ENCODE measurements around the gene MYO6.

The MYO6 gene

DNA sequence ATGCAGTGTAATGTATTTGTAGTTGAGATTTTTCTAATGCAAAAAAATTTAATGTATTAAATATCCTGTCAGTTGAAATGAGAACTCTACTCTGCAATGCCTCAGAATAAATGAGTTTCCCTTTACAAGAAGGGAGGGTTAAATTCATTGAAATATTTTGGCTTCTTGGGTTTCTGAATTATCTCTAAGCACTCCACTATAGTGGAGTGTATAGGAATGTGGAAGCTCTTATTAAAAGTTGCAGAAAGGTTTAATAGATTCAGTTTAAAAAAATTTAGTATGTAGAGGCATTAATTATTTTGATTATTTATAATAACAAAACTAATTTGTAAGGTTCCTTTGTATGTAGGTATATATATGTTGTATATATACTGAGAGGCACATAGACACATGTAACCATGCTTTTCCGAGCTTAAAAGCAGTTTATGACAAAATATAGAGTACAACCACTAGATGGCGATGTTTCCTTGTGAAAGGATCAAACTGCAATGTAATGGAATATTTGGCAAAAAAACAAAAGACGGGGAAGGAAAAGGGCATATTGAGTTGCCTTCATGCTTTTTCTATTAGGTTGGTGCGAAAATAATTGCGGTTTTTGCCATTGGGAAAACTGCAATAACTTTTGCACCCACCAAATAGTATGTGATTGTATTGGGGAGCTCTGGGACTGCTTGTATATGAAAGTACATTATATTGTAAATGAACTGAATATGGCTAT, 144.2 kb downstream of the MYO6 start:
- no peak for TF ChIP-seq ZC3H10 (CRISPR knock-in tag; IDR thresholded peaks at IDR 0.05)
- no peak for TF ChIP-seq ZFP3 (CRISPR knock-in tag; IDR thresholded peaks at IDR 0.05)
- no peak for TF ChIP-seq BACH2 (CRISPR knock-in tag; IDR thresholded peaks at IDR 0.05; ENCODE audit: borderline replicate concordance)
- TF ChIP-seq ZNF8 (CRISPR knock-in tag; IDR thresholded peaks at IDR 0.05): no peak
- TF ChIP-seq ESRRG (CRISPR knock-in tag; IDR thresholded peaks at IDR 0.05): no peak
- TF ChIP-seq ZNF70 (CRISPR knock-in tag; IDR thresholded peaks at IDR 0.05): no peak
- TF ChIP-seq, protein P1, sequence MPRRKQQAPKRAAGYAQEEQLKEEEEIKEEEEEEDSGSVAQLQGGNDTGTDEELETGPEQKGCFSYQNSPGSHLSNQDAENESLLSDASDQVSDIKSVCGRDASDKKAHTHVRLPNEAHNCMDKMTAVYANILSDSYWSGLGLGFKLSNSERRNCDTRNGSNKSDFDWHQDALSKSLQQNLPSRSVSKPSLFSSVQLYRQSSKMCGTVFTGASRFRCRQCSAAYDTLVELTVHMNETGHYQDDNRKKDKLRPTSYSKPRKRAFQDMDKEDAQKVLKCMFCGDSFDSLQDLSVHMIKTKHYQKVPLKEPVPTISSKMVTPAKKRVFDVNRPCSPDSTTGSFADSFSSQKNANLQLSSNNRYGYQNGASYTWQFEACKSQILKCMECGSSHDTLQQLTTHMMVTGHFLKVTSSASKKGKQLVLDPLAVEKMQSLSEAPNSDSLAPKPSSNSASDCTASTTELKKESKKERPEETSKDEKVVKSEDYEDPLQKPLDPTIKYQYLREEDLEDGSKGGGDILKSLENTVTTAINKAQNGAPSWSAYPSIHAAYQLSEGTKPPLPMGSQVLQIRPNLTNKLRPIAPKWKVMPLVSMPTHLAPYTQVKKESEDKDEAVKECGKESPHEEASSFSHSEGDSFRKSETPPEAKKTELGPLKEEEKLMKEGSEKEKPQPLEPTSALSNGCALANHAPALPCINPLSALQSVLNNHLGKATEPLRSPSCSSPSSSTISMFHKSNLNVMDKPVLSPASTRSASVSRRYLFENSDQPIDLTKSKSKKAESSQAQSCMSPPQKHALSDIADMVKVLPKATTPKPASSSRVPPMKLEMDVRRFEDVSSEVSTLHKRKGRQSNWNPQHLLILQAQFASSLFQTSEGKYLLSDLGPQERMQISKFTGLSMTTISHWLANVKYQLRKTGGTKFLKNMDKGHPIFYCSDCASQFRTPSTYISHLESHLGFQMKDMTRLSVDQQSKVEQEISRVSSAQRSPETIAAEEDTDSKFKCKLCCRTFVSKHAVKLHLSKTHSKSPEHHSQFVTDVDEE (CRISPR knock-in tag; IDR thresholded peaks at IDR 0.05): no peak
- TF ChIP-seq ISL1 (CRISPR knock-in tag; IDR thresholded peaks at IDR 0.05): no peak
- no peak for TF ChIP-seq ZFP30 (CRISPR knock-in tag; IDR thresholded peaks at IDR 0.05)
- TF ChIP-seq SNAI2 (CRISPR knock-in tag; IDR thresholded peaks at IDR 0.05): no peak
- no peak for TF ChIP-seq PPARA (CRISPR knock-in tag; IDR thresholded peaks at IDR 0.05; ENCODE audit: borderline replicate concordance)
- TF ChIP-seq, protein P2, sequence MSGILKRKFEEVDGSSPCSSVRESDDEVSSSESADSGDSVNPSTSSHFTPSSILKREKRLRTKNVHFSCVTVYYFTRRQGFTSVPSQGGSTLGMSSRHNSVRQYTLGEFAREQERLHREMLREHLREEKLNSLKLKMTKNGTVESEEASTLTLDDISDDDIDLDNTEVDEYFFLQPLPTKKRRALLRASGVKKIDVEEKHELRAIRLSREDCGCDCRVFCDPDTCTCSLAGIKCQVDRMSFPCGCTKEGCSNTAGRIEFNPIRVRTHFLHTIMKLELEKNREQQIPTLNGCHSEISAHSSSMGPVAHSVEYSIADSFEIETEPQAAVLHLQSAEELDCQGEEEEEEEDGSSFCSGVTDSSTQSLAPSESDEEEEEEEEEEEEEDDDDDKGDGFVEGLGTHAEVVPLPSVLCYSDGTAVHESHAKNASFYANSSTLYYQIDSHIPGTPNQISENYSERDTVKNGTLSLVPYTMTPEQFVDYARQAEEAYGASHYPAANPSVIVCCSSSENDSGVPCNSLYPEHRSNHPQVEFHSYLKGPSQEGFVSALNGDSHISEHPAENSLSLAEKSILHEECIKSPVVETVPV (CRISPR knock-in tag; IDR thresholded peaks at IDR 0.05): no peak
- TF ChIP-seq RARB (CRISPR knock-in tag; IDR thresholded peaks at IDR 0.05): no peak
- TF ChIP-seq, protein P3, sequence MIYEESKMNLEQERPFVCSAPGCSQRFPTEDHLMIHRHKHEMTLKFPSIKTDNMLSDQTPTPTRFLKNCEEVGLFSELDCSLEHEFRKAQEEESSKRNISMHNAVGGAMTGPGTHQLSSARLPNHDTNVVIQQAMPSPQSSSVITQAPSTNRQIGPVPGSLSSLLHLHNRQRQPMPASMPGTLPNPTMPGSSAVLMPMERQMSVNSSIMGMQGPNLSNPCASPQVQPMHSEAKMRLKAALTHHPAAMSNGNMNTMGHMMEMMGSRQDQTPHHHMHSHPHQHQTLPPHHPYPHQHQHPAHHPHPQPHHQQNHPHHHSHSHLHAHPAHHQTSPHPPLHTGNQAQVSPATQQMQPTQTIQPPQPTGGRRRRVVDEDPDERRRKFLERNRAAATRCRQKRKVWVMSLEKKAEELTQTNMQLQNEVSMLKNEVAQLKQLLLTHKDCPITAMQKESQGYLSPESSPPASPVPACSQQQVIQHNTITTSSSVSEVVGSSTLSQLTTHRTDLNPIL (CRISPR knock-in tag; IDR thresholded peaks at IDR 0.05; ENCODE audit: low read depth): no peak
- no peak for TF ChIP-seq OSR1 (CRISPR knock-in tag; IDR thresholded peaks at IDR 0.05)
- TF ChIP-seq GLIS3 (CRISPR knock-in tag; IDR thresholded peaks at IDR 0.05): no peak

DNA sequence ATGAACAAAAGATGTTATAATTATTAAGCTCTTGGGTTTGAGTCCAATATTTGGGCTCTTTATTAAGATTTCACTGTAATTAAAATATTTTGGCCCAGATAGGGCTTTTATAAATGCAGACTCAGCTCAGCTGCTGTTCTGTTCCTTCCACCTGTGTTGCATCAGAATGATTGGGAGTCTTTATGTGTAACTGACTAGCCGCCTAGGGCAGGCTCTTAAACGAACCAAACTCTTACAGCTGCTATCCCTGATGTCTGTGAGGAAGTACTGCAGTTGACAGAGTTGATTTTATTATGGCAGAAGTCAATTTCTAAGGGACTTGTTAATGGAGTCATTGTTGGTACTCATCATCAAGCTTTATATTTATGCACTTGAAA, 144.7 kb downstream of the MYO6 start:
- TF ChIP-seq, protein P4, sequence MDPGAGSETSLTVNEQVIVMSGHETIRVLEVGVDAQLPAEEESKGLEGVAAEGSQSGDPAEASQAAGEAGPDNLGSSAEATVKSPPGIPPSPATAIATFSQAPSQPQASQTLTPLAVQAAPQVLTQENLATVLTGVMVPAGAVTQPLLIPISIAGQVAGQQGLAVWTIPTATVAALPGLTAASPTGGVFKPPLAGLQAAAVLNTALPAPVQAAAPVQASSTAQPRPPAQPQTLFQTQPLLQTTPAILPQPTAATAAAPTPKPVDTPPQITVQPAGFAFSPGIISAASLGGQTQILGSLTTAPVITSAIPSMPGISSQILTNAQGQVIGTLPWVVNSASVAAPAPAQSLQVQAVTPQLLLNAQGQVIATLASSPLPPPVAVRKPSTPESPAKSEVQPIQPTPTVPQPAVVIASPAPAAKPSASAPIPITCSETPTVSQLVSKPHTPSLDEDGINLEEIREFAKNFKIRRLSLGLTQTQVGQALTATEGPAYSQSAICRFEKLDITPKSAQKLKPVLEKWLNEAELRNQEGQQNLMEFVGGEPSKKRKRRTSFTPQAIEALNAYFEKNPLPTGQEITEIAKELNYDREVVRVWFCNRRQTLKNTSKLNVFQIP (CRISPR knock-in tag; IDR thresholded peaks at IDR 0.05; ENCODE audit: borderline replicate concordance, low read depth): no peak
- no peak for TF ChIP-seq BACH2 (CRISPR knock-in tag; IDR thresholded peaks at IDR 0.05; ENCODE audit: borderline replicate concordance)
- TF ChIP-seq, protein P5, sequence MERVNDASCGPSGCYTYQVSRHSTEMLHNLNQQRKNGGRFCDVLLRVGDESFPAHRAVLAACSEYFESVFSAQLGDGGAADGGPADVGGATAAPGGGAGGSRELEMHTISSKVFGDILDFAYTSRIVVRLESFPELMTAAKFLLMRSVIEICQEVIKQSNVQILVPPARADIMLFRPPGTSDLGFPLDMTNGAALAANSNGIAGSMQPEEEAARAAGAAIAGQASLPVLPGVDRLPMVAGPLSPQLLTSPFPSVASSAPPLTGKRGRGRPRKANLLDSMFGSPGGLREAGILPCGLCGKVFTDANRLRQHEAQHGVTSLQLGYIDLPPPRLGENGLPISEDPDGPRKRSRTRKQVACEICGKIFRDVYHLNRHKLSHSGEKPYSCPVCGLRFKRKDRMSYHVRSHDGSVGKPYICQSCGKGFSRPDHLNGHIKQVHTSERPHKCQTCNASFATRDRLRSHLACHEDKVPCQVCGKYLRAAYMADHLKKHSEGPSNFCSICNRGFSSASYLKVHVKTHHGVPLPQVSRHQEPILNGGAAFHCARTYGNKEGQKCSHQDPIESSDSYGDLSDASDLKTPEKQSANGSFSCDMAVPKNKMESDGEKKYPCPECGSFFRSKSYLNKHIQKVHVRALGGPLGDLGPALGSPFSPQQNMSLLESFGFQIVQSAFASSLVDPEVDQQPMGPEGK (CRISPR knock-in tag; IDR thresholded peaks at IDR 0.05; ENCODE audit: borderline replicate concordance): no peak
- no peak for TF ChIP-seq SNAI2 (CRISPR knock-in tag; IDR thresholded peaks at IDR 0.05)
- no peak for TF ChIP-seq ZNF70 (CRISPR knock-in tag; IDR thresholded peaks at IDR 0.05)
- TF ChIP-seq ZFP3 (CRISPR knock-in tag; IDR thresholded peaks at IDR 0.05): no peak
- no peak for TF ChIP-seq ZNF565 (CRISPR knock-in tag; conservative IDR thresholded peaks at IDR 0.05; ENCODE audit: low read depth)
- TF ChIP-seq ESRRG (CRISPR knock-in tag; IDR thresholded peaks at IDR 0.05): no peak
- TF ChIP-seq GLIS3 (CRISPR knock-in tag; IDR thresholded peaks at IDR 0.05): no peak
- TF ChIP-seq RARB (CRISPR knock-in tag; IDR thresholded peaks at IDR 0.05): no peak
- TF ChIP-seq, protein P2 (CRISPR knock-in tag; IDR thresholded peaks at IDR 0.05): no peak
- no peak for TF ChIP-seq PPARA (CRISPR knock-in tag; IDR thresholded peaks at IDR 0.05; ENCODE audit: borderline replicate concordance)
- no peak for TF ChIP-seq ZC3H10 (CRISPR knock-in tag; IDR thresholded peaks at IDR 0.05)
- no peak for TF ChIP-seq TOX (CRISPR knock-in tag; IDR thresholded peaks at IDR 0.05; ENCODE audit: borderline replicate concordance)
- TF ChIP-seq, protein P1 (CRISPR knock-in tag; IDR thresholded peaks at IDR 0.05): no peak
- no peak for TF ChIP-seq ZNF8 (CRISPR knock-in tag; IDR thresholded peaks at IDR 0.05)
- no peak for TF ChIP-seq ISL1 (CRISPR knock-in tag; IDR thresholded peaks at IDR 0.05)
- no peak; the same call in 2 of the 3 replicates for ATAC-seq

More for the DNA sequence above, 144.2 kb downstream of the MYO6 start:
- peak; percentile 91 for ATAC-seq
